ENCODE measurements around the gene ANKLE2. TPM values are rescaled to one million over a fixed set of nuclear protein-coding genes. Genes with fewer than 3 reads are reported as not detected.

Gene ANKLE2
- total RNA-seq, 1 experiment from 2014 or later: 85.9 TPM

GRCh38 chr12:132710405-132711079 lies 51.1 kb downstream of the ANKLE2 start, which contains the start of gene PGAM5:
TSS of gene PGAM5 (plus strand) at chr12:132710842. CDS start at chr12:132710877, 35 bp downstream.
- ChIA-PET CTCF (no interaction called here), POLR2A (ENCODE audit: unreplicated experiment) (no interaction called here)
- peaks cover 11% of the 10 kb centered on the region for H3K36me3 ChIP-seq (ENCODE audit: low read depth, low read length)
- peaks cover 23% of the 10 kb centered on the region for H4K20me1 ChIP-seq (ENCODE audit: low read length)
- no peaks in the 10 kb centered on the region for H3K27me3 ChIP-seq (ENCODE audit: low read length)
- H3K4me3 ChIP-seq (ENCODE audit: low read length): peak within 1 kb of the TSS; percentile 94
- DNase-seq (peak; percentile 95), ATAC-seq (peak; percentile 86)
- H2AFZ ChIP-seq (ENCODE audit: low read length): peak within 1 kb of the TSS; percentile 96
- H3F3A ChIP-seq (ENCODE audit: low read length, unreplicated experiment): no peaks in the 10 kb centered on the region
- intact Hi-C loops (cut with micrococcal nuclease): loop anchor here (5.0 kb wide), 1 partner anchor 52 kb away; the partner anchor contains the start of gene ANKLE2
- 0 out of 2 replicates have a peak, but pooled peaks cover 12% of the 10 kb centered on the region for H3K4me1 ChIP-seq (ENCODE audit: insufficient read depth, low read length)
- peaks cover 55% of the 10 kb centered on the region for H3K79me2 ChIP-seq (ENCODE audit: low read length)
- H3K9ac ChIP-seq (ENCODE audit: low read length): peak within 1 kb of the TSS; percentile 97
- H3K27ac ChIP-seq (ENCODE audit: low read length): peak within 1 kb of the TSS; percentile 56
- no peaks in the 10 kb centered on the region for H3K9me2 ChIP-seq (replicated peaks; ENCODE audit: low read length)
- no peaks in the 10 kb centered on the region for H3K9me3 ChIP-seq (ENCODE audit: low read length)
- no TSS peak for BruUV-seq (replicated peaks)
- H3K4me2 ChIP-seq (ENCODE audit: low read length): peak within 1 kb of the TSS; percentile 93
- TF ChIP-seq EZH2phosphoT487 (IDR thresholded peaks at IDR 0.05; ENCODE audit: borderline replicate concordance, low read length) (peak; percentile 63), CTCF (conservative IDR thresholded peaks at IDR 0.05; ENCODE audit: low read depth, low read length) (no peak)

DNA sequence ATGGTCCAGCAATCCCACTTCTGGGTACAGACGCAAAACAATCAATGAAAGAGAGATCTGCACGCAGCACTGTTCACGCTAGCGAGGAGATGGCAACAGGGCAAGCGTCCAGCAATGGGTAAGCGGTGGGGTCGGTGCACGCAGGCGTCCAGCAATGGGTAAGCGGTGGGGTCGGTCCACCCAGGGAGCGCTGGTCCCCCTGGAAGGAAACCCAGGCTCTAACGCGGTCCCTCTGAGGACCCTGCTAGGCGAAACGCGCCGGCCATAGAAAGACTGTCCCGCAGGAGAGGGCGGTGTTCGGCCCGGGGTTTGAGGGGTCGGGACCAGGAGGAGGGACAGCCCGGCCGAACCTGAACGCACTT lies 51.6 kb downstream of the ANKLE2 start:
- Histone ChIP-seq H3K36me3 (ENCODE audit: low read depth, low read length) (peaks cover 10% of the 10 kb centered on the region), H3K9ac (ENCODE audit: low read length) (peak overlapping the region; percentile 97), H3K27me3 (ENCODE audit: low read length) (no peaks in the 10 kb centered on the region), H3K9me3 (ENCODE audit: low read length) (no peaks in the 10 kb centered on the region), H3K4me1 (ENCODE audit: insufficient read depth, low read length) (0 out of 2 replicates have a peak, but pooled peaks cover 12% of the 10 kb centered on the region), H3K9me2 (replicated peaks; ENCODE audit: low read length) (no peaks in the 10 kb centered on the region), H3K4me3 (ENCODE audit: low read length) (peak overlapping the region; percentile 94), H2AFZ (ENCODE audit: low read length) (peak overlapping the region; percentile 96), H3F3A (ENCODE audit: low read length, unreplicated experiment) (no peaks in the 10 kb centered on the region), H3K79me2 (ENCODE audit: low read length) (peaks cover 55% of the 10 kb centered on the region), H4K20me1 (ENCODE audit: low read length) (peaks cover 22% of the 10 kb centered on the region), H3K27ac (ENCODE audit: low read length) (peak overlapping the region; percentile 56), H3K4me2 (ENCODE audit: low read length) (peak overlapping the region; percentile 93)
- BruUV-seq (replicated peaks): TSS peak; percentile 87
- ATAC-seq (peak; percentile 25), DNase-seq (no peak)
- TF ChIP-seq EZH2 (IDR thresholded peaks at IDR 0.05; ENCODE audit: low read length, unreplicated experiment) (no peak), CTCF (conservative IDR thresholded peaks at IDR 0.05; ENCODE audit: low read depth, low read length) (no peak), EZH2phosphoT487 (IDR thresholded peaks at IDR 0.05; ENCODE audit: borderline replicate concordance, low read length) (no peak)
- CTCF ChIA-PET: no interaction called here
- intact Hi-C loops (cut with micrococcal nuclease): loop anchor here (5.0 kb wide), 1 partner anchor 52 kb away; the partner anchor contains the start of gene ANKLE2
- POLR2A ChIA-PET (ENCODE audit: unreplicated experiment): no interaction called here

DNA sequence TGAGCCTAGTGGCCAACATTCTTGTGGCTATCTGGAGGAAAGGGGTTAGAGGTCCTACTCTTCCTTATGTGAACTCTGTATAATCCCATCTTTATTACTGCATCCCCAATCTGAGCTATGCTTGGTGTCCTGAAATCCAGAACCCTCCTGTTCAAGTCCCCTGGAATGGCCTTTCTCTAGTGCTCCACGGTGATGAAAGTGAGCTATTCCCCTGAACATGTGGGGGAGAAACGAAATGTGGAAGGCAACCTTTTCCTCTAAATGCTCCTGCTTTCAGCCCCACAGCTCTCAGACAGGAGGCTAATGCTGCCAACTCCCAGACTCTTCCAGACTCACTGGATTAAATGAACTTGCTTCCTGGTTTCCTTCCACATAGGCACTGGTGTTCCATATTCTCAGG lies 53.5 kb downstream of the ANKLE2 start:
- no peak overlapping the region for H3K9ac ChIP-seq (ENCODE audit: low read length)
- H3F3A ChIP-seq (ENCODE audit: low read length, unreplicated experiment): no peaks in the 10 kb centered on the region
- no peak overlapping the region for H3K4me3 ChIP-seq (ENCODE audit: low read length)
- intact Hi-C loops (cut with micrococcal nuclease): no loop called here
- H3K4me2 ChIP-seq (ENCODE audit: low read length): no peak overlapping the region
- H2AFZ ChIP-seq (ENCODE audit: low read length): no peak overlapping the region
- H4K20me1 ChIP-seq (ENCODE audit: low read length): peaks cover 10% of the 10 kb centered on the region
- DNase-seq (no peak), ATAC-seq (no peak)
- POLR2A ChIA-PET (ENCODE audit: unreplicated experiment): no interaction called here
- no peaks in the 10 kb centered on the region for H3K9me2 ChIP-seq (replicated peaks; ENCODE audit: low read length)
- TF ChIP-seq CTCF (conservative IDR thresholded peaks at IDR 0.05; ENCODE audit: low read depth, low read length): no peak
- no peak for TF ChIP-seq EZH2 (IDR thresholded peaks at IDR 0.05; ENCODE audit: low read length, unreplicated experiment)
- TF ChIP-seq EZH2phosphoT487 (IDR thresholded peaks at IDR 0.05; ENCODE audit: borderline replicate concordance, low read length): no peak
- H3K27ac ChIP-seq (ENCODE audit: low read length): no peak overlapping the region
- H3K36me3 ChIP-seq (ENCODE audit: low read depth, low read length): no peaks in the 10 kb centered on the region; the same call in 1 of the 2 replicates
- CTCF ChIA-PET: no interaction called here
- H3K9me3 ChIP-seq (ENCODE audit: low read length): no peaks in the 10 kb centered on the region
- no peaks in the 10 kb centered on the region for H3K27me3 ChIP-seq (ENCODE audit: low read length)
- no TSS peak for BruUV-seq (replicated peaks)
- H3K79me2 ChIP-seq (ENCODE audit: low read length): peaks cover 36% of the 10 kb centered on the region
- H3K4me1 ChIP-seq (ENCODE audit: insufficient read depth, low read length): 0 out of 2 replicates have a peak, but pooled peaks cover 12% of the 10 kb centered on the region

All from PC-3 (cell line).